ENCODE data around the gene MRTO4. TPM values are rescaled to one million over a fixed set of nuclear protein-coding genes. Genes with fewer than 3 reads are reported as not detected.

Gene MRTO4
- polyA plus RNA-seq, 1 of the 3 experiments (the other 2 are of a cell fraction) = 48.4 TPM

GRCh38 chr1:19305880-19306279, 54.3 kb downstream of the MRTO4 start:
- no peaks in the 10 kb centered on the region for H3F3A ChIP-seq (replicated peaks; ENCODE audit: insufficient read depth)
- WGBS (ENCODE audit: low lambda C conversion rate) = 100% methylated on average over 4 of the region's 11 CpGs
- H3K9me3 ChIP-seq = no peaks in the 10 kb centered on the region
- peaks cover 20 to 36% of the 10 kb centered on the region in 2 experiments for H3K36me3 ChIP-seq (replicated peaks in 1 of 2; ENCODE audit: control insufficient read depth in 1 of 2, insufficient read depth in 2 of 2, low read length in 1 of 2)
- H3K4me3 ChIP-seq (ENCODE audit: low read depth in 2 of 2, low read length in 1 of 2) = no peak overlapping the region
- POLR2A ChIA-PET = no interaction called here
- no peak for TF ChIP-seq RFX5 (IDR thresholded peaks at IDR 0.05; ENCODE audit: low read length)
- TF ChIP-seq FOXJ3 (CRISPR knock-in tag; IDR thresholded peaks at IDR 0.05) = no peak
- TF ChIP-seq REST (IDR thresholded peaks at IDR 0.05; ENCODE audit: low read depth, low read length) = no peak
- TF ChIP-seq MEF2A (IDR thresholded peaks at IDR 0.05; ENCODE audit: borderline replicate concordance, low read depth) = no peak
- TF ChIP-seq ZBTB33 (IDR thresholded peaks at IDR 0.05; ENCODE audit: borderline replicate concordance, low read depth) = no peak
- TF ChIP-seq USF2 (IDR thresholded peaks at IDR 0.05; ENCODE audit: borderline replicate concordance, low read depth, low read length) = no peak
- no peak for TF ChIP-seq RXRA (IDR thresholded peaks at IDR 0.05; ENCODE audit: borderline replicate concordance, low read depth)
- no peak for TF ChIP-seq SIN3A (IDR thresholded peaks at IDR 0.05; ENCODE audit: borderline replicate concordance, low read depth, low read length)
- no peak for TF ChIP-seq CHD2 (IDR thresholded peaks at IDR 0.05; ENCODE audit: low read length, partially characterized antibody)
- CTCF ChIA-PET = no interaction called here
- no peak for DNase-seq
- peaks cover 16% of the 10 kb centered on the region for H4K20me1 ChIP-seq (ENCODE audit: insufficient read depth)
- no peak overlapping the region for H3K27ac ChIP-seq (ENCODE audit: low read depth in 2 of 2, low read length in 1 of 2)
- H3K4me2 ChIP-seq = no peak overlapping the region
- H3K27me3 ChIP-seq (ENCODE audit: insufficient read depth) = no peaks in the 10 kb centered on the region
- H2AFZ ChIP-seq (ENCODE audit: low read depth) = no peak overlapping the region
- H3K4me1 ChIP-seq (ENCODE audit: control insufficient read depth in 1 of 2, insufficient read depth in 2 of 2, low read depth in 1 of 2, low read length in 1 of 2) = peaks cover 3 to 4% of the 10 kb centered on the region in 2 experiments; a peak in 1 of 4 replicates
- H3K9me2 ChIP-seq = no peaks in the 10 kb centered on the region
- H3K9ac ChIP-seq = no peak overlapping the region
- H3K79me2 ChIP-seq (ENCODE audit: insufficient read depth) = peaks cover 23% of the 10 kb centered on the region

- H3K9me2 ChIP-seq = no peaks in the 10 kb centered on the region
- H3K9me3 ChIP-seq = no peaks in the 10 kb centered on the region
- H3K9ac ChIP-seq = no peak overlapping the region
- 98% methylated on average over 5 of the region's 6 CpGs for WGBS (ENCODE audit: low lambda C conversion rate)
- H4K20me1 ChIP-seq (ENCODE audit: insufficient read depth) = peaks cover 19% of the 10 kb centered on the region
- ChIA-PET CTCF (interaction anchor here (1.5 kb wide), 1 partner anchor 347 kb away, joined by 3 read pairs; no protein-coding TSS in a partner anchor), POLR2A (no interaction called here)
- H3K4me1 ChIP-seq (ENCODE audit: control insufficient read depth in 1 of 2, insufficient read depth in 2 of 2, low read depth in 1 of 2, low read length in 1 of 2) = peaks cover 5 to 11% of the 10 kb centered on the region in 2 experiments; a peak in 1 of 4 replicates
- peaks cover 33% of the 10 kb centered on the region for H3K79me2 ChIP-seq (ENCODE audit: insufficient read depth)
- no peak for TF ChIP-seq PBX3 (IDR thresholded peaks at IDR 0.05)
- no peak for TF ChIP-seq RFX5 (IDR thresholded peaks at IDR 0.05; ENCODE audit: low read length)
- TF ChIP-seq SMC3 (IDR thresholded peaks at IDR 0.05; ENCODE audit: low read depth, low read length) = no peak
- no peak for TF ChIP-seq POLR2AphosphoS5 (IDR thresholded peaks at IDR 0.05; ENCODE audit: low read depth, low read length)
- TF ChIP-seq FOXM1 (IDR thresholded peaks at IDR 0.05; ENCODE audit: low read depth) = no peak
- no peak for TF ChIP-seq EZH2phosphoT487 (IDR thresholded peaks at IDR 0.05; ENCODE audit: borderline replicate concordance, low read depth)
- no peak for TF ChIP-seq CHD2 (IDR thresholded peaks at IDR 0.05; ENCODE audit: low read length, partially characterized antibody)
- peaks cover 20 to 36% of the 10 kb centered on the region in 2 experiments for H3K36me3 ChIP-seq (replicated peaks in 1 of 2; ENCODE audit: control insufficient read depth in 1 of 2, insufficient read depth in 2 of 2, low read length in 1 of 2)
- H3F3A ChIP-seq (replicated peaks; ENCODE audit: insufficient read depth) = no peaks in the 10 kb centered on the region
- H3K4me3 ChIP-seq (ENCODE audit: low read depth in 2 of 2, low read length in 1 of 2) = no peak overlapping the region
- no peak for DNase-seq
- H3K4me2 ChIP-seq = no peak overlapping the region
- H3K27ac ChIP-seq (ENCODE audit: low read depth in 2 of 2, low read length in 1 of 2) = no peak overlapping the region
- H2AFZ ChIP-seq (ENCODE audit: low read depth) = no peak overlapping the region
- no peaks in the 10 kb centered on the region for H3K27me3 ChIP-seq (ENCODE audit: insufficient read depth)
Measured at GRCh38 chr1:19306941-19307340, 55.3 kb downstream of the MRTO4 start.

All from SK-N-SH (cell line).